CD14-positive monocyte (primary cell): ENCODE data around the gene ATG16L2. TPM values are rescaled to one million over a fixed set of nuclear protein-coding genes. Genes with fewer than 3 reads are reported as not detected.
A peak's percentile ranks its signal among the peaks of the same experiment; 100 is the strongest.

ENCODE experiments used
- DNase-seq, 3 donors: peaks; one replicate each; pipeline ENCODE4 v3.0.0-alpha.2; 2011 to 2022
- H2AFZ ChIP-seq: 2 replicates; pipeline ENCODE4 v1.6.0; 2012; ENCODE audit warnings: mild to moderate bottlenecking, low read depth, low read length, inconsistent platforms; ENCODE audit not compliant: insufficient read depth, poor library complexity, severe bottlenecking
- H3K27ac ChIP-seq, 2 donors: 1 replicate in 1 of 2; 2 replicates in 1 of 2; pipeline ENCODE4 v1.5.1; 2012 to 2013; ENCODE audit warnings: low read length in 2 of 2, control low read depth in 1 of 2, inconsistent platforms in 1 of 2, low read depth in 1 of 2, mild to moderate bottlenecking in 1 of 2
- H3K27me3 ChIP-seq, 2 donors: one replicate each; pipeline versions ENCODE4 v1.6.0 to v1.6.1; 2011 to 2013; ENCODE audit warnings: low read length in 2 of 2; ENCODE audit not compliant: control insufficient read depth in 2 of 2, insufficient read depth in 2 of 2
- H3K36me3 ChIP-seq, 2 donors: replicated peaks in 1 of 2; 1 replicate in 1 of 2; 2 replicates in 1 of 2; pipeline versions ENCODE4 v1.5.1 to v1.6.1; 2012 to 2013; ENCODE audit warnings: low read length in 2 of 2, control low read depth in 1 of 2, inconsistent platforms in 1 of 2, mild to moderate bottlenecking in 1 of 2; ENCODE audit not compliant: insufficient read depth in 2 of 2, control insufficient read depth in 1 of 2
- H3K4me1 ChIP-seq, 2 donors: 1 replicate in 1 of 2; 2 replicates in 1 of 2; pipeline versions ENCODE4 v1.5.1 to v1.6.1; 2012 to 2013; ENCODE audit warnings: low read length in 2 of 2, control low read depth in 1 of 2, inconsistent platforms in 1 of 2, mild to moderate bottlenecking in 1 of 2, moderate library complexity in 1 of 2; ENCODE audit not compliant: insufficient read depth in 2 of 2, control insufficient read depth in 1 of 2
- H3K4me2 ChIP-seq: replicated peaks from 2 replicates; pipeline ENCODE3; 2012; ENCODE audit warnings: low read length, moderate library complexity, mild to moderate bottlenecking; ENCODE audit not compliant: poor library complexity, severe bottlenecking; ENCODE audit errors: extremely low read depth
- H3K4me3 ChIP-seq, 3 experiments: fragments of 200-600 bp in 1 of 3; sonication (generic) in 1 of 3; replicated peaks in 1 of 3; 1 replicate in 2 of 3; 2 replicates in 1 of 3; pipeline ENCODE4 v1.5.1; 2011 to 2013; ENCODE audit warnings: low read length in 3 of 3, mild to moderate bottlenecking in 3 of 3, control low read depth in 2 of 3, low read depth in 2 of 3, inconsistent platforms in 1 of 3, moderate library complexity in 1 of 3
- H3K79me2 ChIP-seq: 2 replicates; pipeline ENCODE4 v1.6.0; 2012; ENCODE audit warnings: mild to moderate bottlenecking, control low read depth, inconsistent platforms, low read length, moderate library complexity; ENCODE audit not compliant: insufficient read depth
- H3K9ac ChIP-seq: 2 replicates; pipeline ENCODE4 v1.6.0; 2017; ENCODE audit warnings: low read length, mild to moderate bottlenecking; ENCODE audit not compliant: insufficient read depth, poor library complexity, severe bottlenecking
- H3K9me3 ChIP-seq, 2 donors: replicated peaks in 1 of 2; 1 replicate in 1 of 2; 2 replicates in 1 of 2; pipeline versions ENCODE4 v1.5.1 to v1.6.1; 2012 to 2013; ENCODE audit warnings: low read length in 2 of 2, control low read depth in 1 of 2; ENCODE audit not compliant: control insufficient read depth in 1 of 2, insufficient read depth in 1 of 2
- H4K20me1 ChIP-seq: 2 replicates; pipeline ENCODE4 v1.6.0; 2012; ENCODE audit warnings: mild to moderate bottlenecking, low read length, control low read depth, moderate library complexity; ENCODE audit not compliant: insufficient read depth
- H3K27ac Mint-ChIP-seq, 7 donors: one replicate each; pipeline ENCODE4 v1.8.0; 2020; ENCODE audit warnings: mild to moderate bottlenecking in 7 of 7, mixed read lengths in 7 of 7, moderate library complexity in 6 of 7, inconsistent platforms in 2 of 7
- H3K27me3 Mint-ChIP-seq, 3 donors: one replicate each; pipeline ENCODE4 v1.8.0; 2021 to 2022; ENCODE audit warnings: low read depth in 3 of 3, mild to moderate bottlenecking in 3 of 3, mixed read lengths in 3 of 3, moderate library complexity in 3 of 3, inconsistent platforms in 1 of 3
- H3K36me3 Mint-ChIP-seq, 2 donors: one replicate each; pipeline ENCODE4 v1.8.0; 2020; ENCODE audit warnings: mixed read lengths in 2 of 2, inconsistent platforms in 1 of 2, mild to moderate bottlenecking in 1 of 2
- H3K4me1 Mint-ChIP-seq: one replicate; pipeline ENCODE4 v1.8.0; 2020; ENCODE audit warnings: mild to moderate bottlenecking, mixed read lengths
- H3K4me3 Mint-ChIP-seq, 2 donors: one replicate each; pipeline ENCODE4 v1.8.0; 2020; ENCODE audit warnings: mild to moderate bottlenecking in 2 of 2, mixed read lengths in 2 of 2, moderate library complexity in 1 of 2
- H3K9me3 Mint-ChIP-seq, 7 donors: one replicate each; pipeline ENCODE4 v1.8.0; 2020 to 2022; ENCODE audit warnings: mixed read lengths in 7 of 7, mild to moderate bottlenecking in 6 of 7, moderate library complexity in 6 of 7, inconsistent platforms in 2 of 7
- WGBS: methylation state at CpG from one replicate; pipeline ENCODE4 v1.1.5; 2013; ENCODE audit warnings: missing lambda C conversion rate; ENCODE audit not compliant: insufficient coverage; 5-methylcytosine and 5-hydroxymethylcytosine counted together
- intact Hi-C, 2 donors: fragments of 100-400 bp; cut with micrococcal nuclease; formaldehyde crosslinking; loops; one replicate each; pipeline versions ENCODE4 v1.15.0 to v1.15.1; 2023
- polyA plus RNA-seq, 3 donors: library from polyadenylated mRNA; depleted of rRNA in 1 of 3; unstranded in 2 of 3; stranded (reverse) in 1 of 3; fragments of 300-500 nt in 2 of 3; fragments of >200 nt in 1 of 3; fragmentation: Illumina TruSeq in 2 of 3; gene quantifications; 1 replicate in 2 of 3; 2 replicates in 1 of 3; pipeline ENCODE4 v1.2.3, GENCODE V29; 2012 to 2021
- TF ChIP-seq, protein P1 (sequence below): fragments of 200-600 bp; IDR thresholded peaks from one replicate; pipeline ENCODE4 v1.8.0; 2022; ENCODE audit warnings: antibody characterized with exemption, mild to moderate bottlenecking

Gene ATG16L2
- polyA plus RNA-seq, 3 donors, result 36.9 to 975 (median 46.8) TPM

DNA sequence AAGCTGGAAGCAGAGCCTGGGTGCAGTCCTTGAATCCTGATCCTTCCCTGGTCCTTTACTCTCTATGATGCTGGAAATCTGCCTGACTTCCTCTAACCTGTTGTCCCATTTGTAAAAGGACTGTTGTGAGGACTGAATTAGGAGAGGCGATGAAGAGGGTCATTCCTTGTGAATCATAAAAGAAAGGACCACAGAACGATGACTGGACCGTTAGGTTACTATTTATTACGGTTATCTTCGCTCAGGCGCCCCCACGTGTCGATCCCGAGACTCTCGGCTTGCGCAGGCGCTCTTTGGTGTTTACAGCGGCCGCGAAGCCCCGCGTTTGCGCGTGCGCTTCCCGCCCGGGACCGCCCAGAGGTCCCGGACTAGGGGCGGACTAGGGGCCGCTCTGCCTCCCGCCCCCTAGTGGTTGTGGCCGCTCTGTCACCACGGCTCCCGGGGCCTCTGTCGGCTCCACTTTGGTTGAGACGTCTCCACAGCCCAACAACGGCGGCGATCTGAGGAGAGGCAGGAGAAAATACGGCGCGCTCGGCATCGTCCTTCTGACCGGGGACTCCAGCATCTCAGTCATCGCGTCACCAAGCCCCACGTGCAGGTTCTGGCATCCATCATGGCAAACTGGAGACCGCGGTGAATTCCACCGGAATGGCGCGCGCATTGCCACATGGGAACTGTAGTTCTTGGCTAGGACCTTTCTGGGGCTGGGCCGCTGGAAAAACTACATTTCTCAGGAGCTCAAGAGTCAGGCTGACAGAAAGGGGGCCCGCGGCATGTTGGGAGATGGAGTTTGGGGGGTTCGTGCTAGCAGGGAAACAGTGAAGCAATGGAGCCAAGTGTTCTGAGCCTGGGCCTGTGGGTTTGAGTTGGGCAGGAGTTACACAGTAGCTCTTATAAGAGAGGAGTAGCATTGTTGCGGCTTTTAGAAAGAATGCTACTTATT is 20.5 kb upstream of the ATG16L2 start, which contains the start of gene STARD10:
Gene STARD10 (minus strand): TSS at position 623 of the 943 bp plus-strand sequence. CDS start 12,866 bp downstream, outside the sequence.
- peaks cover 0 to 3% (median 2%) of the 10 kb centered on the region in 3 donors for H3K27me3 Mint-ChIP-seq
- Histone ChIP-seq H2AFZ (peak within 1 kb of the TSS; percentile 85), H3K4me3 (peak within 1 kb of the TSS; percentile 46 to 90 (median 65)), H3K36me3 (no peaks in the 10 kb centered on the region), H3K4me1 (peaks cover 50 to 63% of the 10 kb centered on the region in 2 donors), H3K9ac (peak within 1 kb of the TSS; percentile 86), H3K79me2 (no peaks in the 10 kb centered on the region), H3K27ac (peak within 1 kb of the TSS; percentile 85 to 96), H4K20me1 (no peaks in the 10 kb centered on the region), H3K4me2 (peak within 1 kb of the TSS; percentile 96), H3K9me3 (no peaks in the 10 kb centered on the region), H3K27me3 (no peaks in the 10 kb centered on the region)
- DNase-seq, result peak; percentile 95 to 97 (median 96)
- TF ChIP-seq, protein P1, sequence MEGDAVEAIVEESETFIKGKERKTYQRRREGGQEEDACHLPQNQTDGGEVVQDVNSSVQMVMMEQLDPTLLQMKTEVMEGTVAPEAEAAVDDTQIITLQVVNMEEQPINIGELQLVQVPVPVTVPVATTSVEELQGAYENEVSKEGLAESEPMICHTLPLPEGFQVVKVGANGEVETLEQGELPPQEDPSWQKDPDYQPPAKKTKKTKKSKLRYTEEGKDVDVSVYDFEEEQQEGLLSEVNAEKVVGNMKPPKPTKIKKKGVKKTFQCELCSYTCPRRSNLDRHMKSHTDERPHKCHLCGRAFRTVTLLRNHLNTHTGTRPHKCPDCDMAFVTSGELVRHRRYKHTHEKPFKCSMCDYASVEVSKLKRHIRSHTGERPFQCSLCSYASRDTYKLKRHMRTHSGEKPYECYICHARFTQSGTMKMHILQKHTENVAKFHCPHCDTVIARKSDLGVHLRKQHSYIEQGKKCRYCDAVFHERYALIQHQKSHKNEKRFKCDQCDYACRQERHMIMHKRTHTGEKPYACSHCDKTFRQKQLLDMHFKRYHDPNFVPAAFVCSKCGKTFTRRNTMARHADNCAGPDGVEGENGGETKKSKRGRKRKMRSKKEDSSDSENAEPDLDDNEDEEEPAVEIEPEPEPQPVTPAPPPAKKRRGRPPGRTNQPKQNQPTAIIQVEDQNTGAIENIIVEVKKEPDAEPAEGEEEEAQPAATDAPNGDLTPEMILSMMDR, result peak; percentile 99
- peaks cover 53% of the 10 kb centered on the region for H3K4me1 Mint-ChIP-seq
- peak within 1 kb of the TSS; percentile 96 to 99 for H3K4me3 Mint-ChIP-seq
- intact Hi-C loops, result loop anchor here in 1 of 2 donors (2.0 to 5.0 kb wide), 2 partner anchors 21 to 56 kb away; partner anchors contain the start of gene ATG16L2
- H3K27ac Mint-ChIP-seq, result peak within 1 kb of the TSS; percentile 96 to 100 (median 99)
- peaks cover 0 to 8% (median 4%) of the 10 kb centered on the region in 7 donors for H3K9me3 Mint-ChIP-seq
- WGBS, result under 1% methylated on average over 53 of the region's 55 CpGs
- H3K36me3 Mint-ChIP-seq, result peaks cover 0 to 4% of the 10 kb centered on the region in 2 donors

DNA sequence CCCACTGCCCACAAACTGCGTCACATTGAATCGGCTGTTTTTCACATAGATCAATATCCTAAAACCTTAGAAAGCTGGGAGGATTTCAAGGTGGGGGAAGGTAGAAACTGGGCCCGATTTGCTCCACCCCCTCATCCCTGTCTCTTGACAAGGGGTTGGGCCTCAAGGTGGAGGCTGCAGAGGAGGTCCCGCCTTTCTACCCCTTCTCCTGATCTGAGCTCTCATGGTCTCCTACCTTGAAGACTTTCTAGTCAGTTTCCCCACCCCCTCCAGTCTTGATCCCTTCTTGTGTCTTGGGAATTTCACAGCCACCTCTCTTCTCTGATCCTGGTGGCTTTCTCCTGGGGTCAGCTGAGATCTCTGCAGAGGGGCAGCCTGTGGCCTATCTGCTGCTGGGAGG is 15.8 kb upstream of the ATG16L2 start:
- Histone ChIP-seq H3K36me3 (peaks cover 2 to 8% of the 10 kb centered on the region in 2 donors), H3K27ac (peak overlapping the region; percentile 24 to 46), H2AFZ (no peak overlapping the region), H3K4me3 (no peak overlapping the region), H3K4me1 (peaks cover 31 to 50% of the 10 kb centered on the region in 2 donors), H3K9ac (no peak overlapping the region), H3K79me2 (peaks cover under 1% of the 10 kb centered on the region), H4K20me1 (no peaks in the 10 kb centered on the region), H3K27me3 (no peaks in the 10 kb centered on the region), H3K9me3 (no peaks in the 10 kb centered on the region), H3K4me2 (no peak overlapping the region)
- H3K27ac Mint-ChIP-seq, result peak overlapping the region in 6 of 7 donors; percentile 1 to 89 (median 78)
- peaks cover 6 to 21% of the 10 kb centered on the region in 2 donors for H3K36me3 Mint-ChIP-seq
- no peak for DNase-seq
- peaks cover 0 to 8% (median 4%) of the 10 kb centered on the region in 7 donors for H3K9me3 Mint-ChIP-seq
- WGBS, result no CpG with 5 or more reads among the region's 4 CpGs
- peaks cover 0 to 2% (median 1%) of the 10 kb centered on the region in 3 donors for H3K27me3 Mint-ChIP-seq
- H3K4me1 Mint-ChIP-seq, result peaks cover 34% of the 10 kb centered on the region
- TF ChIP-seq, protein P1, result no peak
- intact Hi-C loops, result no loop called here
- no peak overlapping the region for H3K4me3 Mint-ChIP-seq
